ENCODE results near the gene TAOK3.
"Not testable (repeated sequence)": the region's sequence is repeated elsewhere in the genome, so short reads cannot be mapped to it uniquely, and the experiment has no call there.

The TAOK3 gene

GRCh38 chr12:118372541-118373495 is at the start of gene TAOK3:
TSS of gene TAOK3 (minus strand) at chr12:118372907. CDS start at chr12:118255567, 117,340 bp downstream.
- peak; percentile 98 for DNase-seq

GRCh38 chr12:118420673-118421072 is 48.0 kb upstream of the TAOK3 start:
- no peak for DNase-seq

- no peak for DNase-seq
These were observed 45.8 kb upstream of the TAOK3 start for GRCh38 chr12:118418385-118419057.

GRCh38 chr12:118417942-118418341 is 45.2 kb upstream of the TAOK3 start:
- DNase-seq: no peak

GRCh38 chr12:118409834-118410233 is 37.1 kb upstream of the TAOK3 start:
- DNase-seq: no peak

- DNase-seq: not testable (repeated sequence)
These were observed 35.5 kb upstream of the TAOK3 start for GRCh38 chr12:118408241-118408640.

- peak; percentile 59 for DNase-seq
These were observed 32.3 kb upstream of the TAOK3 start for GRCh38 chr12:118404876-118405521.

GRCh38 chr12:118402251-118402650 is 29.5 kb upstream of the TAOK3 start:
- no peak for DNase-seq

GRCh38 chr12:118398940-118399339 is 26.2 kb upstream of the TAOK3 start:
- DNase-seq: no peak

GRCh38 chr12:118398524-118398923 is 25.8 kb upstream of the TAOK3 start:
- DNase-seq: no peak

GRCh38 chr12:118397708-118398440 is 25.2 kb upstream of the TAOK3 start:
- no peak for DNase-seq

- DNase-seq: no peak
These were observed 19.1 kb upstream of the TAOK3 start for GRCh38 chr12:118391836-118392235.

GRCh38 chr12:118391424-118391823 is 18.7 kb upstream of the TAOK3 start:
- no peak for DNase-seq

GRCh38 chr12:118377884-118378470 is 5.3 kb upstream of the TAOK3 start:
- DNase-seq: peak; percentile 52

- peak; percentile 38 for DNase-seq
These were observed 4.5 kb upstream of the TAOK3 start for GRCh38 chr12:118377021-118377883.

GRCh38 chr12:118376089-118377020 is 3.6 kb upstream of the TAOK3 start, which contains the start of gene SUDS3:
TSS of gene SUDS3 (plus strand) at chr12:118376555. CDS start at chr12:118376692, 137 bp downstream.
- DNase-seq: peak; percentile 93

- no peak for DNase-seq
These were observed 2.6 kb upstream of the TAOK3 start for GRCh38 chr12:118375348-118375747.

GRCh38 chr12:118374909-118375308 is 2.2 kb upstream of the TAOK3 start:
- no peak for DNase-seq

- DNase-seq: no peak
These were observed 1.5 kb upstream of the TAOK3 start for GRCh38 chr12:118374126-118374725.

GRCh38 chr12:118373616-118374015 is 909 bp upstream of the TAOK3 start:
- no peak for DNase-seq

Data from NCI-H345 (cell line).